Measurements from ENCODE around the gene METTL16. TPM values are rescaled to one million over a fixed set of nuclear protein-coding genes. Genes with fewer than 3 reads are reported as not detected.
"Not testable (repeated sequence)": the region's sequence is repeated elsewhere in the genome, so short reads cannot be mapped to it uniquely, and the experiment has no call there.

The METTL16 gene
- total RNA-seq, 2 donors from 2014 or later: 16.4 to 17.9 TPM

DNA sequence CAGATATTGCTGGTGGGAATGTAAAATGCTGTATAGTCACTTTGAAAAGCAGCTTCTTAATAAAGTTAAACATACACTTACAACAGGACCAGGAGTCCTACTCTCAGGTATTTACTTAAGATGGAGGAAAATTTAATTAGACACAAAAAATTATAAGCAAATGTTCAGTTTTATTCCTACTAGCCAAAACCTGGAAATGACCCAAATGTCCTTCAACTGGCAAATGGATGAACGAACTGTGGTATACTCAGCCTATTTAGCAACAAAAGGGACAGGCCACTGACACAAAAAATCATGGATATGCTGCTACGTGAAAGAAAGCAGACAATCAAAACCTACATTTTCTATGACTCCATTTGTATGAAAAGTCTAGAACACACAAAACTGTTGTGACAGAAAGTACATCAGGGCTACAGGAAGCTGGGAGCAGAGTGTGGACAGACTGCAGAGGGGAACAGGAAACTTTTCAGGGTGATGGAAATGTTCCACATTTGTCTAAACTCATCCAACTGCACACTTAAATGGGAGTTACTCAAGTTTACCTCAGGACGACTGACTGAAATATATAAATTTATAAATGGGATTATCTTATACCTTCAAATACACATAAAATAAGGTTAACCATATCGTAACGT, 61.6 kb downstream of the METTL16 start:
- Histone ChIP-seq H3K27me3 (no peaks in the 10 kb centered on the region), H3K27ac (no peak overlapping the region), H3K4me3 (no peak overlapping the region), H3K36me3 (peaks cover 7% of the 10 kb centered on the region), H3K4me1 (peaks cover 0 to 6% of the 10 kb centered on the region in 2 donors), H3K9me3 (no peaks in the 10 kb centered on the region)
- no peak for DNase-seq (ENCODE audit: low spot score)
- TF ChIP-seq, protein P1, sequence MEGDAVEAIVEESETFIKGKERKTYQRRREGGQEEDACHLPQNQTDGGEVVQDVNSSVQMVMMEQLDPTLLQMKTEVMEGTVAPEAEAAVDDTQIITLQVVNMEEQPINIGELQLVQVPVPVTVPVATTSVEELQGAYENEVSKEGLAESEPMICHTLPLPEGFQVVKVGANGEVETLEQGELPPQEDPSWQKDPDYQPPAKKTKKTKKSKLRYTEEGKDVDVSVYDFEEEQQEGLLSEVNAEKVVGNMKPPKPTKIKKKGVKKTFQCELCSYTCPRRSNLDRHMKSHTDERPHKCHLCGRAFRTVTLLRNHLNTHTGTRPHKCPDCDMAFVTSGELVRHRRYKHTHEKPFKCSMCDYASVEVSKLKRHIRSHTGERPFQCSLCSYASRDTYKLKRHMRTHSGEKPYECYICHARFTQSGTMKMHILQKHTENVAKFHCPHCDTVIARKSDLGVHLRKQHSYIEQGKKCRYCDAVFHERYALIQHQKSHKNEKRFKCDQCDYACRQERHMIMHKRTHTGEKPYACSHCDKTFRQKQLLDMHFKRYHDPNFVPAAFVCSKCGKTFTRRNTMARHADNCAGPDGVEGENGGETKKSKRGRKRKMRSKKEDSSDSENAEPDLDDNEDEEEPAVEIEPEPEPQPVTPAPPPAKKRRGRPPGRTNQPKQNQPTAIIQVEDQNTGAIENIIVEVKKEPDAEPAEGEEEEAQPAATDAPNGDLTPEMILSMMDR (IDR thresholded peaks at IDR 0.05): no peak

DNA sequence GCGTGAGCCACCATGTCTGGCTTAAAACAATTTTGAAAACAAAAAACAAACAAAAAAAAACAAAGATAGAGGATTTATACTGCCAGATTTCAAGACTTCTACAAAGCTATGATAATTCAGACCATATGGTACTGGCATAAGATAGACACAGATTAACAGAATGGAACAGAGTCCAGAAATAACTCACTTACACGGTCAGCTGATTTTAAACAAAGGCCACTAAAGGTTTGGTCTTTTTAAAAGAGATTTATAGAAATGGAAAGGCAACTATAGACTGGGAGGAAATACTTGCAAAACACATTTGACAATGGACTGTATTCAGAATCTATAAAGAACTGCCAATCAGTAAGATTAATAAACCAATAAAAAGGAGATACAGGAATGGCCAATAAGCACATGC, 62.2 kb downstream of the METTL16 start:
- H3K27me3 ChIP-seq: no peaks in the 10 kb centered on the region
- peaks cover 0 to 6% of the 10 kb centered on the region in 2 donors for H3K4me1 ChIP-seq
- H3K36me3 ChIP-seq: peaks cover 7% of the 10 kb centered on the region

DNA sequence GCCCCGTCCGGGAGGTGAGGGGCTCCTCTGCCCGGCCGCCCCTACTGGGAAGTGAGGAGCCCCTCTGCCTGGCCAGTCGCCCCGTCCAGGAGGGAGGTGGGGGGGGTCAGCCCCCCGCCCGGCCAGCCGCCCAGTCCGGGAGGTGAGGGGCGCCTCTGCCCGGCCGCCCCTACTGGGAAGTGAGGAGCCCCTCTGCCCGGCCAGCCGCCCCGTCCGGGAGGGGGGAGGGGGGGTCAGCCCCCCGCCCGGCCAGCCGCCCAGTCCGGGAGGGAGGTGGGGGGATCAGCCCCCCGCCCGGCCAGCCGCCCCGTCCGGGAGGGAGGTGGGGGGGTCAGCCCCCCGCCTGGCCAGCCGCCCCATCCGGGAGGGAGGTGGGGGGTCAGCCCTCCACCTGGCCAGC, 64.2 kb downstream of the METTL16 start:
- not testable (repeated sequence) for H3K36me3 ChIP-seq; DNase-seq (ENCODE audit: low spot score); H3K4me3 ChIP-seq; H3K4me1 ChIP-seq; H3K9me3 ChIP-seq; H3K27me3 ChIP-seq; H3K27ac ChIP-seq

More for the DNA sequence above, 62.2 kb downstream of the METTL16 start:
- TF ChIP-seq, protein P1 (IDR thresholded peaks at IDR 0.05): no peak
- DNase-seq (ENCODE audit: low spot score): no peak
- Histone ChIP-seq H3K27ac (no peak overlapping the region), H3K4me3 (no peak overlapping the region), H3K9me3 (no peaks in the 10 kb centered on the region)

DNA sequence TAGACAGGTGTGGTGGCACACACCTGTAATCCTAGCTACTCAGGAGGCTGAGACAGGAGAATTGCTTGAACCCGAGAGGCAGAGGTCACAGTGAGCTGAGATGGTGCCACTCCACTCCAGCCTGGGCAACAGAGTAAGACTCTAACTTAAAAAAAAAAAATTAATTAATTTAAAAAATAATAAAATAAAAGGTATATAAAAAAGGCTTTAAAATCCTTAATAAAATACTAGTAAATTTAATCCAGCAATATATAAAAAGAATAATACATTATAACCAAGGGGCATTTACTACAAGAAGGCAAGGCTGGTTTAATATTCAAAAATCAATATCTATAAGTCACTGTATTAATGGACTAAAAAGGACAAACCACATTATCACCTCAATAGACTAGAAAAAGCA, 66.0 kb downstream of the METTL16 start:
- H3K27me3 ChIP-seq: no peaks in the 10 kb centered on the region
- H3K4me1 ChIP-seq: peaks cover 0 to 6% of the 10 kb centered on the region in 2 donors
- DNase-seq (ENCODE audit: low spot score): no peak
- no peaks in the 10 kb centered on the region for H3K9me3 ChIP-seq
- TF ChIP-seq, protein P1 (IDR thresholded peaks at IDR 0.05): no peak
- peaks cover 7% of the 10 kb centered on the region for H3K36me3 ChIP-seq
- H3K27ac ChIP-seq: no peak overlapping the region
- H3K4me3 ChIP-seq: no peak overlapping the region

DNA sequence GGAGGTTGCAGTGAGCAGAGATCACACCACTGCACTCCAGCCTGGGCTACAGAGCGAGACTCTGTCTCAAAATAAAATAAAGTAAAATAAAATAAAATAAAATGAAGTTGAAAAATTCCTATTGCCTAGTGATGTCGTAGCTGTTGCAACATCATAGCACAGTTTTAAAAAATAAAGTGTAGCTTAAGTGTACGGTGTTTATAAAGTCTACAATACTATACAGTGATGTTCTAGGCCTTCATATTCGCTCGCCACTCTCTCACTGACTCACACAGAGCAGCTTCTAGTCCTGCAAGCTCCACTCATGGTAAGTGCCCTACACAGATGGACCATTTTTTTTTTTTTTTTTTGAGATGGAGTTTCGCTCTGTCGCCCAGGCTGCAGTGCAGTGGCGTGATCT, 67.3 kb downstream of the METTL16 start:
- H3K27me3 ChIP-seq: no peaks in the 10 kb centered on the region
- no peak overlapping the region for H3K27ac ChIP-seq
- H3K9me3 ChIP-seq: no peaks in the 10 kb centered on the region
- H3K4me3 ChIP-seq: no peak overlapping the region
- peaks cover 0 to under 1% of the 10 kb centered on the region in 2 donors for H3K4me1 ChIP-seq
- H3K36me3 ChIP-seq: peaks cover 7% of the 10 kb centered on the region
- no peak for DNase-seq (ENCODE audit: low spot score)
- TF ChIP-seq, protein P1 (IDR thresholded peaks at IDR 0.05): no peak

DNA sequence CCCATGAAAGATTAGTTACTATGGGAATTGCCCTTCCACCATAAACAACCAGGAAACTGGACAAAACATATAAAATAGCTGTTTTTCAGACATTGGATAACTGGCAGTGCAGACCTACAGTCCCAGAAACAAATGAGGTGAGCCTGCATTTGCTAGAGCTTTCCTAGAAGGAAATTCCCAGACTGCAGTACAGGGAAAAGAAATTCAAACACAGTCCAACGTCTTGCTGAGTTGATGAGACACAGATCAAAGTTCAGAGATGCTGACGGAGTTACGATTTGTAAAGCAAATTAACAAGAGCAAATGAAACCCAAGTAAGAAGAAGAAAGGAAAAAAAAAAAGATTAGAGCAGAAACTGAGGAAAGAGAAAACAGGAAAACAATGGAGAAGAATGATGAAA, 69.5 kb downstream of the METTL16 start:
- Histone ChIP-seq H3K27ac (no peak overlapping the region), H3K4me3 (no peak overlapping the region), H3K36me3 (peaks cover 27% of the 10 kb centered on the region), H3K4me1 (no peaks in the 10 kb centered on the region), H3K27me3 (no peaks in the 10 kb centered on the region), H3K9me3 (no peaks in the 10 kb centered on the region)
- TF ChIP-seq, protein P1 (IDR thresholded peaks at IDR 0.05): no peak
- no peak for DNase-seq (ENCODE audit: low spot score)

Data from right atrium auricular region (tissue), 2 donors.